Keratinocyte (primary cell): ENCODE results near the gene THRB. TPM values are rescaled to one million over a fixed set of nuclear protein-coding genes. Genes with fewer than 3 reads are reported as not detected.

Experiments
- DNase-seq: peaks from one replicate; pipeline ENCODE4 v3.0.0-alpha.2; 2011; ENCODE audit warnings: low read depth, missing footprints, low spot score
- FAIRE-seq: peaks from 2 replicates; lab custom pipeline; 2011; peaks lifted over from hg19 to GRCh38; lab: Jason Lieb, UNC
- H2AFZ ChIP-seq: 2 replicates; pipeline ENCODE4 v1.6.0; 2012; ENCODE audit warnings: low read length, control low read depth, inconsistent platforms; ENCODE audit not compliant: control insufficient read depth
- H3K27ac ChIP-seq: 2 replicates; pipeline ENCODE4 v1.5.1; 2011; ENCODE audit warnings: low read length; ENCODE audit not compliant: control insufficient read depth, insufficient read depth
- H3K27me3 ChIP-seq: 3 replicates; pipeline ENCODE4 v1.6.0; 2011; ENCODE audit warnings: low read length; ENCODE audit not compliant: control insufficient read depth, insufficient read depth; ENCODE audit errors: extremely low read depth
- H3K36me3 ChIP-seq, 2 experiments: 2 replicates in 1 of 2; 3 replicates in 1 of 2; pipeline ENCODE4 v1.5.1; 2011; ENCODE audit warnings: low read length in 2 of 2, mild to moderate bottlenecking in 1 of 2; ENCODE audit not compliant: control insufficient read depth in 2 of 2, insufficient read depth in 2 of 2; ENCODE audit errors: extremely low read depth in 1 of 2
- H3K4me1 ChIP-seq: 3 replicates; pipeline ENCODE4 v1.5.1; 2011; ENCODE audit warnings: low read length; ENCODE audit not compliant: control insufficient read depth, insufficient read depth; ENCODE audit errors: extremely low read depth
- H3K4me2 ChIP-seq: 3 replicates; pipeline ENCODE4 v1.6.0; 2011; ENCODE audit warnings: low read depth, low read length; ENCODE audit not compliant: control insufficient read depth, insufficient read depth; ENCODE audit errors: extremely low read depth
- H3K4me3 ChIP-seq, 3 experiments: fragments of 200-600 bp in 1 of 3; sonication (generic) in 1 of 3; 2 replicates in 2 of 3; 3 replicates in 1 of 3; pipeline ENCODE4 v1.5.1; 2011 to 2016; ENCODE audit warnings: low read length in 3 of 3, mild to moderate bottlenecking in 3 of 3, control low read depth in 2 of 3, inconsistent platforms in 1 of 3, low read depth in 1 of 3, mixed read lengths in 1 of 3, mixed run types in 1 of 3, moderate library complexity in 1 of 3; ENCODE audit not compliant: control insufficient read depth in 2 of 3, insufficient read depth in 2 of 3; ENCODE audit errors: extremely low read depth in 1 of 3
- H3K79me2 ChIP-seq: 2 replicates; pipeline ENCODE4 v1.6.0; 2012; ENCODE audit warnings: low read length; ENCODE audit not compliant: control insufficient read depth, insufficient read depth
- H3K9ac ChIP-seq: 3 replicates; pipeline ENCODE4 v1.6.0; 2011; ENCODE audit warnings: low read length; ENCODE audit not compliant: control insufficient read depth, insufficient read depth; ENCODE audit errors: extremely low read depth
- H3K9me1 ChIP-seq: 3 replicates; pipeline ENCODE4 v1.6.0; 2011; ENCODE audit warnings: low read length; ENCODE audit not compliant: control insufficient read depth, insufficient read depth; ENCODE audit errors: extremely low read depth
- H3K9me3 ChIP-seq: 2 replicates; pipeline ENCODE4 v1.5.1; 2012; ENCODE audit warnings: low read depth, low read length; ENCODE audit not compliant: control insufficient read depth
- H4K20me1 ChIP-seq: 3 replicates; pipeline ENCODE4 v1.6.0; 2011; ENCODE audit warnings: low read length; ENCODE audit not compliant: control insufficient read depth, insufficient read depth; ENCODE audit errors: extremely low read depth
- EZH2 ChIP-seq: IDR thresholded peaks from one replicate; pipeline ENCODE4 v1.6.1; 2012; ENCODE audit warnings: inconsistent platforms, mild to moderate bottlenecking, low read length, moderate library complexity
- dilution Hi-C: fragments of 300-500 bp; cut with MboI; formaldehyde crosslinking; loops from one replicate; pipeline ENCODE4 v1.7.0; 2020; ENCODE audit warnings: low sequenced_read_pairs; ENCODE audit not compliant: extremely low pct_ligation_motif_present
- polyA plus RNA-seq, 5 experiments: library from polyadenylated mRNA; depleted of rRNA in 3 of 5; stranded (reverse) in 3 of 5; stranded (forward) in 1 of 5; unstranded in 1 of 5; fragments of >200 nt; gene quantifications; 1 replicate in 1 of 5; 2 replicates in 3 of 5; 3 replicates in 1 of 5; pipeline versions ENCODE4 v1.2.1 to v1.2.3, GENCODE V29; 2011 to 2012; ENCODE audit warnings: missing spikeins in 2 of 5, low read depth in 1 of 5, low replicate concordance in 1 of 5
- TF ChIP-seq, protein P1 (sequence below), 3 experiments: IDR thresholded peaks in 1 of 3; conservative IDR thresholded peaks in 1 of 3; optimal IDR thresholded peaks in 1 of 3; 2 replicates in 2 of 3; 3 replicates in 1 of 3; pipeline versions ENCODE3 to v1.5.1; 2011; ENCODE audit warnings: low read length in 3 of 3, mild to moderate bottlenecking in 3 of 3, moderate library complexity in 2 of 3, control low read depth in 1 of 3, inconsistent platforms in 1 of 3; ENCODE audit not compliant: insufficient read depth in 2 of 3; ENCODE audit errors: extremely low read depth in 1 of 3

THRB gene
- polyA plus RNA-seq, 1 donor (not counting 4 experiments of a cell fraction or from before 2014, with no cell fraction given): 2.6 TPM

DNA sequence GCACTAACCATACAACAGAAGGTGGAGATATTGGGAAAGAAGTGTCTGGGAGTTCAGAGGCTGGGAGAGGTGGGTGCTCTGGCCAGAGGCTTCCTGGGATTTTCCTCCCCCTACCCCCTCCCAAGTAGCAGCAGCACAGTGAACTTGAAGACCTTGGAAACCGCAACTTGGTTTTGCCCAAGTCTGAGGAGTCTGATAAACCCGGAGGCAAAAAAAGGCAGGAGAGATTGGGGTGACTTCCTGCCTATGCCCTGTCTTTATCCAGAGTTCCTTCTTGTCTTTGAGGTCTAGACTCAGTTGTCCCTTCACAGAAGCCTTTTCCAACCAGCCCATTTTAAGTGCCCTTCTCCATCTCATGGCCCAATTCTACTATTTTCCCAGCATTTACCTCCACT is 25.4 kb upstream of the THRB start:
- dilution Hi-C loops: no loop called here
- no peak for FAIRE-seq

DNA sequence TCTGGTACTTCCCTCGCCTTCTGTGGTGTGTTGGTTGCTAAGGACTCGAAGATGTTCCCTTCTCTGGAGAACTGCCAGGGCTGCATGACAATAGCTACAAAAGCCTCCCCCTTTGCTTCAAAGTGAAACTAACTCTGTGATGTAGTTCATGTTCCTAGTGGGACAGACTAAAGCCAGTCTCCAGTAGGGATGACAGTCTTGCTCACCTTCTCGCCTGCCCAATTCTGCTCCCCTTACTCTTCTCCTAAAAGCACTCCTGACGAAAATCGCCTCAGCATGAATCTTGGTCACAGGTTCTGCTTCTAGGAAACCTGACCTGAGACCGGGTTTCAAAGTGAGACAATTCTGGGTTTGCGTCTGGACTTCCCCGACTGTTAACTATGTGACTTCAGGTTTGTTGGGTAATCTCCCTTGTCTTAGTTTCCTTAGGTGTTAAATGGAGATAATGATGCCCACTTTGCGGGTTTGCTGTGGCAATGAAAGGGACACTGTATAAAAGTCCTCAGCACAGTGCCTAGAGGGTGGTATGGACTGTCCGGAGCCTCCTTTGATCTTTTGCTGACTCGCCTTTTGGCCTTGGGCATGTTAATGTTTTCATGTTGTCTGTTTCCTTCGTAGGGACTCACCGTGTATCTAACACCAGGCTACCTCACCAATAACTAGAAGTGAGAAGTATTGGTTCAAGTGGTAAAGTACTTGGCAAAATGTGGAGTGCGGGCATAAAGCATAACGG is 24.9 kb upstream of the THRB start:
- Histone ChIP-seq H3K9me1 (no peaks in the 10 kb centered on the region), H2AFZ (no peak overlapping the region), H3K9me3 (no peaks in the 10 kb centered on the region), H3K9ac (no peak overlapping the region), H3K36me3 (no peaks in the 10 kb centered on the region), H3K4me1 (peaks cover 12% of the 10 kb centered on the region), H3K4me2 (no peak overlapping the region), H4K20me1 (no peaks in the 10 kb centered on the region), H3K27ac (no peak overlapping the region), H3K4me3 (no peak overlapping the region), H3K79me2 (no peaks in the 10 kb centered on the region), H3K27me3 (peaks cover 6% of the 10 kb centered on the region)
- TF ChIP-seq, protein P1, sequence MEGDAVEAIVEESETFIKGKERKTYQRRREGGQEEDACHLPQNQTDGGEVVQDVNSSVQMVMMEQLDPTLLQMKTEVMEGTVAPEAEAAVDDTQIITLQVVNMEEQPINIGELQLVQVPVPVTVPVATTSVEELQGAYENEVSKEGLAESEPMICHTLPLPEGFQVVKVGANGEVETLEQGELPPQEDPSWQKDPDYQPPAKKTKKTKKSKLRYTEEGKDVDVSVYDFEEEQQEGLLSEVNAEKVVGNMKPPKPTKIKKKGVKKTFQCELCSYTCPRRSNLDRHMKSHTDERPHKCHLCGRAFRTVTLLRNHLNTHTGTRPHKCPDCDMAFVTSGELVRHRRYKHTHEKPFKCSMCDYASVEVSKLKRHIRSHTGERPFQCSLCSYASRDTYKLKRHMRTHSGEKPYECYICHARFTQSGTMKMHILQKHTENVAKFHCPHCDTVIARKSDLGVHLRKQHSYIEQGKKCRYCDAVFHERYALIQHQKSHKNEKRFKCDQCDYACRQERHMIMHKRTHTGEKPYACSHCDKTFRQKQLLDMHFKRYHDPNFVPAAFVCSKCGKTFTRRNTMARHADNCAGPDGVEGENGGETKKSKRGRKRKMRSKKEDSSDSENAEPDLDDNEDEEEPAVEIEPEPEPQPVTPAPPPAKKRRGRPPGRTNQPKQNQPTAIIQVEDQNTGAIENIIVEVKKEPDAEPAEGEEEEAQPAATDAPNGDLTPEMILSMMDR (optimal IDR thresholded peaks at IDR 0.05 in 1 of 3, IDR thresholded peaks at IDR 0.05 in 1 of 3, conservative IDR thresholded peaks at IDR 0.05 in 1 of 3; ENCODE audit: extremely low read depth in 1 of 3, insufficient read depth in 2 of 3, low read length in 3 of 3): no peak
- dilution Hi-C loops: no loop called here
- FAIRE-seq (no peak), DNase-seq (no peak)

More for the DNA sequence above, 25.4 kb upstream of the THRB start:
- no peak for DNase-seq
- no peak overlapping the region for H3K4me3 ChIP-seq
- no peak overlapping the region for H3K9ac ChIP-seq
- H3K27ac ChIP-seq: no peak overlapping the region
- no peaks in the 10 kb centered on the region for H3K79me2 ChIP-seq
- H3K4me2 ChIP-seq: no peak overlapping the region
- H2AFZ ChIP-seq: no peak overlapping the region
- H3K4me1 ChIP-seq: peaks cover 16% of the 10 kb centered on the region
- H3K27me3 ChIP-seq: peaks cover 6% of the 10 kb centered on the region
- no peaks in the 10 kb centered on the region for H3K9me1 ChIP-seq
- no peaks in the 10 kb centered on the region for H4K20me1 ChIP-seq
- no peak for TF ChIP-seq EZH2
- TF ChIP-seq, protein P1 (optimal IDR thresholded peaks at IDR 0.05 in 1 of 3, IDR thresholded peaks at IDR 0.05 in 1 of 3, conservative IDR thresholded peaks at IDR 0.05 in 1 of 3; ENCODE audit: extremely low read depth in 1 of 3, insufficient read depth in 2 of 3, low read length in 3 of 3): no peak
- H3K9me3 ChIP-seq: no peaks in the 10 kb centered on the region
- no peaks in the 10 kb centered on the region for H3K36me3 ChIP-seq
